K562 (cell line): ENCODE measurements around the gene LBR. TPM values are rescaled to one million over a fixed set of nuclear protein-coding genes. Genes with fewer than 3 reads are reported as not detected.

Source experiments
- BDP1 ChIP-seq: IDR thresholded peaks from 3 replicates; pipeline ENCODE4 v1.6.1; 2011; ENCODE audit not compliant: insufficient read length, insufficient read depth
- E2F3 ChIP-seq: fragments of 250-450 bp; sonication (Bioruptor Pico); IDR thresholded peaks from 2 replicates; pipeline ENCODE4 v1.4.0; 2020; ENCODE audit warnings: mild to moderate bottlenecking
- ELK3 ChIP-seq: fragments of 450-650 bp; formaldehyde crosslinking; IDR thresholded peaks from 2 replicates; pipeline ENCODE4 v1.4.0; 2020; ENCODE audit warnings: mild to moderate bottlenecking
- EP400 ChIP-seq: fragments of 450-650 bp; IDR thresholded peaks from 2 replicates; pipeline ENCODE4 v1.6.1; 2017; ENCODE audit warnings: antibody characterized with exemption, mild to moderate bottlenecking, moderate library complexity
- ETV1 ChIP-seq: fragments of 450-650 bp; conservative IDR thresholded peaks from 2 replicates; pipeline ENCODE4 v1.6.1; 2016; ENCODE audit warnings: missing genetic modification characterization, control low read depth, low read depth, missing compliant biosample characterization
- FOXJ3 ChIP-seq: sonication (generic); formaldehyde crosslinking; IDR thresholded peaks from 2 replicates; pipeline ENCODE4 v1.4.0; 2020; ENCODE audit warnings: mild to moderate bottlenecking, missing genetic modification reagents
- HBP1 ChIP-seq: fragments of 450-650 bp; formaldehyde crosslinking; IDR thresholded peaks from 2 replicates; pipeline ENCODE4 v1.4.0; 2022; ENCODE audit warnings: missing genetic modification characterization
- NFATC3 ChIP-seq: fragments of 450-650 bp; IDR thresholded peaks from 2 replicates; pipeline ENCODE4 v1.6.1; 2017; ENCODE audit warnings: mild to moderate bottlenecking
- RERE ChIP-seq: sonication (generic); formaldehyde crosslinking; IDR thresholded peaks from 2 replicates; pipeline ENCODE4 v1.8.0; 2023; ENCODE audit warnings: missing genetic modification reagents, mild to moderate bottlenecking, borderline replicate concordance
- SMARCC2 ChIP-seq: fragments of 450-650 bp; IDR thresholded peaks from 2 replicates; pipeline ENCODE4 v1.6.1; 2017; ENCODE audit warnings: antibody characterized with exemption, moderate library complexity, mild to moderate bottlenecking, low read depth
- TCF3 ChIP-seq: sonication (generic); formaldehyde crosslinking; IDR thresholded peaks from 2 replicates; pipeline ENCODE4 v1.4.0; 2020; ENCODE audit warnings: mild to moderate bottlenecking, missing genetic modification reagents
- TEAD4 ChIP-seq, 2 experiments: sonication (generic) in 1 of 2; formaldehyde crosslinking in 1 of 2; IDR thresholded peaks; 2 replicates each; pipeline versions ENCODE4 v1.6.1 to v1.8.0; 2012 to 2022; ENCODE audit warnings: borderline replicate concordance in 1 of 2, inconsistent platforms in 1 of 2, low read length in 1 of 2, mild to moderate bottlenecking in 1 of 2, missing genetic modification reagents in 1 of 2
- THAP12 ChIP-seq: fragments of 250-450 bp; sonication (Bioruptor Pico); IDR thresholded peaks from 2 replicates; pipeline ENCODE4 v1.9.0; 2021; ENCODE audit warnings: mild to moderate bottlenecking, inconsistent platforms
- ZBTB7A ChIP-seq: IDR thresholded peaks from 2 replicates; pipeline ENCODE4 v1.6.1; 2011; ENCODE audit warnings: low read depth, mild to moderate bottlenecking, low read length, moderate library complexity, borderline replicate concordance; ENCODE audit not compliant: control insufficient read depth
- polyA plus RNA-seq, 8 experiments: library from polyadenylated mRNA; depleted of rRNA in 4 of 8; stranded (reverse) in 5 of 8; unstranded in 3 of 8; fragments of >200 nt; fragmentation: Nextera tagmentation in 2 of 8; fragmentation: Illumina TruSeq in 1 of 8; extraction: Ambion mirVana in 2 of 8; extraction: Trizol in 1 of 8; gene quantifications; 2 replicates each; pipeline versions ENCODE4 v1.2.1 to v1.2.3, GENCODE V29; 2011 to 2014; ENCODE audit warnings: inconsistent platforms in 1 of 8, missing spikeins in 1 of 8
- total RNA-seq, 7 experiments: library from RNA; depleted of rRNA in 6 of 7; stranded (reverse); fragments of >200 nt in 6 of 7; fragmentation: Illumina TruSeq in 2 of 7; extraction: Trizol in 2 of 7; gene quantifications; 2 replicates each; pipeline versions ENCODE4 v1.2.1 to v1.2.3, GENCODE V29; 2011 to 2021; ENCODE audit warnings: low replicate concordance in 1 of 7

Gene LBR
- total and polyA plus RNA-seq, 9 of the 15 experiments (the other 6 are each of a cell fraction or from before 2014, with no cell fraction given): 102 to 229 (median 197) TPM

- TF ChIP-seq RERE (CRISPR knock-in tag): 0 out of 2 replicates have a peak, but pooled peaks have one; percentile 12
- no peak for TF ChIP-seq ETV1 (tag)
- no peak for TF ChIP-seq BDP1
- TF ChIP-seq FOXJ3 (CRISPR knock-in tag): no peak
- TF ChIP-seq THAP12 (CRISPR knock-in tag): no peak
- TF ChIP-seq NFATC3: no peak
- TF ChIP-seq HBP1: no peak
- no peak for TF ChIP-seq SMARCC2
- TF ChIP-seq ELK3 (CRISPR knock-in tag): 0 out of 2 replicates have a peak, but pooled peaks have one; percentile 38
- peak; percentile 36; the same call in 1 of the 2 replicates for TF ChIP-seq E2F3
- no peak for TF ChIP-seq EP400
- no peak for TF ChIP-seq TEAD4 (IDR thresholded peaks at IDR 0.05; ENCODE audit: low read length)
- TF ChIP-seq TEAD4 (CRISPR knock-in tag; IDR thresholded peaks at IDR 0.05; ENCODE audit: borderline replicate concordance): 0 out of 2 replicates have a peak, but pooled peaks have one; percentile 12
- TF ChIP-seq ZBTB7A: peak; percentile 66; the same call in 1 of the 2 replicates
- no peak for TF ChIP-seq TCF3
Observed at GRCh38 chr1:225427235-225428067, at the start of gene LBR (continued).
